T-cell (primary cell): Measurements from ENCODE around the gene EPHA3. TPM values are rescaled to one million over a fixed set of nuclear protein-coding genes. Genes with fewer than 3 reads are reported as not detected.

Experiments
- ATAC-seq, 4 experiments: fragments of 200-7000 bp in 3 of 4; fragments of 150-1000 bp in 1 of 4; cut with Tn5 transposase; replicated peaks in 1 of 4; 1 replicate in 3 of 4; 2 replicates in 1 of 4; pipeline ENCODE4 v1.10.0; 2021; ENCODE audit warnings: moderate library complexity in 3 of 4, mild to moderate bottlenecking in 2 of 4, moderate number of reproducible peaks in 1 of 4
- CTCF ChIA-PET, 2 donors: fragments of 300-600 bp; sonication (Branson Sonifier 250); formaldehyde crosslinking; loops; one replicate each; lab custom pipeline; 2022; ENCODE audit warnings: antibody characterized with exemption in 2 of 2; lab: Charles Lee
- POLR2A ChIA-PET, 2 donors: fragments of 300-600 bp; sonication (Branson Sonifier 250); formaldehyde crosslinking; loops; one replicate each; lab custom pipeline; 2022; ENCODE audit warnings: antibody characterized with exemption in 2 of 2; lab: Charles Lee
- DNase-seq, 35 experiments: peaks; one replicate each; pipeline versions ENCODE4 v3.0.0 to v3.0.0-alpha.2; 2013 to 2023
- H3K27ac ChIP-seq: one replicate; pipeline ENCODE4 v1.5.1; 2013; ENCODE audit warnings: low read length
- H3K27me3 ChIP-seq, 2 experiments: replicated peaks in 1 of 2; 1 replicate in 1 of 2; 2 replicates in 1 of 2; pipeline versions ENCODE4 v1.6.1 to v1.7.0; 2013; ENCODE audit warnings: low read length in 1 of 2, mixed read lengths in 1 of 2; ENCODE audit not compliant: control insufficient read depth in 2 of 2, insufficient read depth in 2 of 2; ENCODE audit errors: extremely low read depth in 1 of 2
- H3K36me3 ChIP-seq, 2 donors: 1 replicate in 1 of 2; 2 replicates in 1 of 2; pipeline versions ENCODE4 v1.6.1 to v1.7.0; 2013; ENCODE audit warnings: low read length in 1 of 2; ENCODE audit not compliant: control insufficient read depth in 2 of 2, insufficient read depth in 1 of 2; ENCODE audit errors: extremely low read depth in 1 of 2
- H3K4me1 ChIP-seq, 2 experiments: 1 replicate in 1 of 2; 2 replicates in 1 of 2; pipeline versions ENCODE4 v1.6.1 to v1.7.0; 2013; ENCODE audit warnings: low read length in 2 of 2, mixed read lengths in 1 of 2; ENCODE audit not compliant: insufficient read depth in 2 of 2, control insufficient read depth in 1 of 2; ENCODE audit errors: extremely low read depth in 1 of 2
- H3K4me3 ChIP-seq, 2 donors: 1 replicate in 1 of 2; 2 replicates in 1 of 2; pipeline versions ENCODE4 v1.5.1 to v1.7.0; 2013; ENCODE audit warnings: mild to moderate bottlenecking in 2 of 2, low read length in 1 of 2, moderate library complexity in 1 of 2; ENCODE audit not compliant: control insufficient read depth in 1 of 2; ENCODE audit errors: extremely low read depth in 1 of 2
- H3K9me3 ChIP-seq: 2 replicates; pipeline ENCODE4 v1.7.0; 2013
- H3K27ac Mint-ChIP-seq, 2 donors: one replicate each; pipeline ENCODE4 v1.8.0; 2020 to 2021; ENCODE audit warnings: mild to moderate bottlenecking in 2 of 2, mixed read lengths in 2 of 2
- H3K27me3 Mint-ChIP-seq, 2 donors: one replicate each; pipeline ENCODE4 v1.8.0; 2021 to 2022; ENCODE audit warnings: mixed read lengths in 2 of 2
- H3K36me3 Mint-ChIP-seq: one replicate; pipeline ENCODE4 v1.8.0; 2021; ENCODE audit warnings: mixed read lengths
- H3K4me1 Mint-ChIP-seq, 3 donors: one replicate each; pipeline ENCODE4 v1.8.0; 2020 to 2022; ENCODE audit warnings: mixed read lengths in 3 of 3, mild to moderate bottlenecking in 1 of 3
- H3K4me3 Mint-ChIP-seq, 3 donors: one replicate each; pipeline ENCODE4 v1.8.0; 2020 to 2022; ENCODE audit warnings: mild to moderate bottlenecking in 3 of 3, mixed read lengths in 3 of 3, moderate library complexity in 3 of 3
- H3K9me3 Mint-ChIP-seq, 3 donors: one replicate each; pipeline ENCODE4 v1.8.0; 2020 to 2022; ENCODE audit warnings: mixed read lengths in 3 of 3
- WGBS: methylation state at CpG from one replicate; pipeline ENCODE4 v1.1.5; 2013; ENCODE audit warnings: missing lambda C conversion rate; ENCODE audit not compliant: insufficient coverage; 5-methylcytosine and 5-hydroxymethylcytosine counted together
- total RNA-seq, 35 experiments: library from RNA in 6 of 35; stranded (reverse) in 6 of 35; fragments of 120-200 nt in 1 of 35; gene quantifications; one replicate each; pipeline versions ENCODE4 v1.2.1 to v1.2.4 and lab custom pipeline; 2013 to 2026

The EPHA3 gene
- total RNA-seq, 5 donors from 2014 or later (not counting 1 experiment from before 2014, with no cell fraction given) = not detected

- Histone ChIP-seq H3K27ac (no peak overlapping the region), H3K27me3 (no peaks in the 10 kb centered on the region), H3K9me3 (no peaks in the 10 kb centered on the region), H3K4me3 (no peak overlapping the region), H3K4me1 (no peaks in the 10 kb centered on the region), H3K36me3 (no peaks in the 10 kb centered on the region)
- H3K27me3 Mint-ChIP-seq = no peaks in the 10 kb centered on the region
- DNase-seq (no peak), ATAC-seq (no peak)
- CTCF ChIA-PET = interaction anchor here in 1 of 2 donors (1.1 kb wide), 1 partner anchor 19 kb away, joined by 4 read pairs; no protein-coding TSS in a partner anchor
- H3K4me3 Mint-ChIP-seq = no peak overlapping the region
- no peaks in the 10 kb centered on the region for H3K4me1 Mint-ChIP-seq
- peaks cover 13 to 21% (median 15%) of the 10 kb centered on the region in 3 donors for H3K9me3 Mint-ChIP-seq
- H3K36me3 Mint-ChIP-seq = no peaks in the 10 kb centered on the region
- no peak overlapping the region for H3K27ac Mint-ChIP-seq
- WGBS = no CpG with 5 or more reads among the region's 1 CpG
- POLR2A ChIA-PET = no interaction called here
Measured at GRCh38 chr3:89297199-89297598, 189.8 kb downstream of the EPHA3 start.

GRCh38 chr3:89300526-89300925 is 193.1 kb downstream of the EPHA3 start:
- Histone ChIP-seq H3K4me3 (no peak overlapping the region), H3K36me3 (no peaks in the 10 kb centered on the region), H3K27me3 (no peaks in the 10 kb centered on the region), H3K9me3 (no peaks in the 10 kb centered on the region), H3K27ac (no peak overlapping the region), H3K4me1 (no peaks in the 10 kb centered on the region)
- ChIA-PET POLR2A (no interaction called here), CTCF (no interaction called here)
- Mint-ChIP-seq H3K4me1 (no peaks in the 10 kb centered on the region), H3K9me3 (peaks cover 7 to 17% (median 9%) of the 10 kb centered on the region in 3 donors), H3K36me3 (no peaks in the 10 kb centered on the region), H3K4me3 (no peak overlapping the region), H3K27me3 (no peaks in the 10 kb centered on the region), H3K27ac (no peak overlapping the region)
- DNase-seq (no peak), ATAC-seq (no peak)
- WGBS = no CpG with 5 or more reads among the region's 2 CpGs

GRCh38 chr3:89300981-89301380 is 193.6 kb downstream of the EPHA3 start:
- no peaks in the 10 kb centered on the region for H3K4me1 ChIP-seq
- Mint-ChIP-seq H3K4me3 (no peak overlapping the region), H3K9me3 (peaks cover 6 to 17% (median 7%) of the 10 kb centered on the region in 3 donors), H3K27me3 (no peaks in the 10 kb centered on the region), H3K36me3 (no peaks in the 10 kb centered on the region), H3K27ac (no peak overlapping the region), H3K4me1 (no peaks in the 10 kb centered on the region)
- no CpG with 5 or more reads among the region's 2 CpGs for WGBS
- ATAC-seq = no peak
- CTCF ChIA-PET = no interaction called here
- DNase-seq = no peak
- H3K36me3 ChIP-seq = no peaks in the 10 kb centered on the region
- H3K27me3 ChIP-seq = no peaks in the 10 kb centered on the region
- H3K9me3 ChIP-seq = no peaks in the 10 kb centered on the region
- no peak overlapping the region for H3K27ac ChIP-seq
- POLR2A ChIA-PET = no interaction called here
- H3K4me3 ChIP-seq = no peak overlapping the region

GRCh38 chr3:89303701-89304100 is 196.3 kb downstream of the EPHA3 start:
- H3K4me3 ChIP-seq = no peak overlapping the region
- H3K27ac ChIP-seq = no peak overlapping the region
- no peaks in the 10 kb centered on the region for H3K9me3 ChIP-seq
- ChIA-PET POLR2A (no interaction called here), CTCF (no interaction called here)
- H3K27me3 ChIP-seq = no peaks in the 10 kb centered on the region
- no peaks in the 10 kb centered on the region for H3K4me1 ChIP-seq
- ATAC-seq (no peak), DNase-seq (no peak)
- Mint-ChIP-seq H3K36me3 (no peaks in the 10 kb centered on the region), H3K4me1 (no peaks in the 10 kb centered on the region), H3K9me3 (peaks cover 4 to 14% (median 7%) of the 10 kb centered on the region in 3 donors), H3K4me3 (no peak overlapping the region), H3K27me3 (no peaks in the 10 kb centered on the region), H3K27ac (no peak overlapping the region)
- H3K36me3 ChIP-seq = no peaks in the 10 kb centered on the region

DNA sequence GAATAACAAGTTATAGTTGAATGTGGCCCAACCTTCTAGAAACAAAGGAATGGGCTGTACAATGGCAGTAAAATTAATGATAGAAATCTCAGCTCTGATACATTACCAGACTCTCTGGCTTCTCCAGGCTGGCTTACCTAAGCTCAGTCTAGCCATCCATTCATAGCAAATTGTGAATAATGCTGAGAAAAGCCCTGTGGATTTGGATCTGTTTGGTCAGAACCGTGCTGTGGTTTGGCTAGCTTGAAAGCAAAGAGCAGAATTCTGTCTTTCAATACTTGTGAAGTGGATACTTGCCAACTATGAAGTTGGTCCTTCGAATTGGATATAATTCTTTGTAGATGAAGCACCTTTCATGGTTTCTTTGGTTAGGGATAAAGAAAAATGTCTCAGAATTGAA is 199.1 kb downstream of the EPHA3 start:
- no peak for DNase-seq
- H3K4me1 Mint-ChIP-seq = no peaks in the 10 kb centered on the region
- Histone ChIP-seq H3K4me1 (no peaks in the 10 kb centered on the region), H3K27ac (no peak overlapping the region), H3K27me3 (no peaks in the 10 kb centered on the region), H3K4me3 (no peak overlapping the region), H3K36me3 (no peaks in the 10 kb centered on the region), H3K9me3 (no peaks in the 10 kb centered on the region)
- no peaks in the 10 kb centered on the region for H3K27me3 Mint-ChIP-seq
- H3K36me3 Mint-ChIP-seq = no peaks in the 10 kb centered on the region
- no peak overlapping the region for H3K4me3 Mint-ChIP-seq
- peaks cover 7 to 14% (median 10%) of the 10 kb centered on the region in 3 donors for H3K9me3 Mint-ChIP-seq
- no peak overlapping the region for H3K27ac Mint-ChIP-seq
- CTCF ChIA-PET = no interaction called here
- WGBS = no CpG with 5 or more reads among the region's 2 CpGs
- POLR2A ChIA-PET = no interaction called here
- no peak for ATAC-seq

- ATAC-seq (no peak), DNase-seq (no peak)
- Mint-ChIP-seq H3K9me3 (peaks cover 7 to 12% (median 10%) of the 10 kb centered on the region in 3 donors), H3K4me1 (no peaks in the 10 kb centered on the region), H3K27me3 (no peaks in the 10 kb centered on the region), H3K36me3 (no peaks in the 10 kb centered on the region), H3K27ac (no peak overlapping the region), H3K4me3 (no peak overlapping the region)
- ChIA-PET CTCF (no interaction called here), POLR2A (no interaction called here)
- H3K4me3 ChIP-seq = no peak overlapping the region
- H3K4me1 ChIP-seq = no peaks in the 10 kb centered on the region
- no CpG with 5 or more reads among the region's 2 CpGs for WGBS
- H3K36me3 ChIP-seq = no peaks in the 10 kb centered on the region
- no peaks in the 10 kb centered on the region for H3K9me3 ChIP-seq
- H3K27me3 ChIP-seq = no peaks in the 10 kb centered on the region
- H3K27ac ChIP-seq = no peak overlapping the region
Measured at GRCh38 chr3:89311581-89311980, 204.2 kb downstream of the EPHA3 start.

DNA sequence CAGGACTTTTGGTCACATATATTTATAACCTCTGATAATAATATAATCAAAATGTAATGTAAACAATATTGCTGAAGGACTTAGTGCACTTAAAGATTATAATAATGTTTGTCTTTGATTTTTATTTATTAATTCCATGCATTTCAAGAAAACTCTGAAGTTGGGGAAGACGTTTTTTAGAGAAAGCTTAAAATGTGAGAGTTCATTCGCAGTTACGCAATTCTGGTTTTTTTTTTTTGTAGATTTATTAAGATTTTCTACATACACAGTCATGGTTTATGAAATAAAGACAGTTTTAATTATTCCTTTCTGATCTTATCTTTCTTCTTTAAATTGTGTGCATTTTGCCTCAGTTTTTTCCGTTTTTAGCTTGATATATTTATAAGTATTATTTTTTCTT is 204.7 kb downstream of the EPHA3 start:
- no peaks in the 10 kb centered on the region for H3K4me1 Mint-ChIP-seq
- Histone ChIP-seq H3K36me3 (no peaks in the 10 kb centered on the region), H3K4me1 (no peaks in the 10 kb centered on the region), H3K4me3 (no peak overlapping the region), H3K9me3 (no peaks in the 10 kb centered on the region), H3K27me3 (no peaks in the 10 kb centered on the region), H3K27ac (no peak overlapping the region)
- no peak overlapping the region for H3K4me3 Mint-ChIP-seq
- H3K27me3 Mint-ChIP-seq = no peaks in the 10 kb centered on the region
- WGBS = no CpG with 5 or more reads among the region's 4 CpGs
- H3K27ac Mint-ChIP-seq = no peak overlapping the region
- DNase-seq (no peak), ATAC-seq (no peak)
- ChIA-PET POLR2A (no interaction called here), CTCF (no interaction called here)
- no peaks in the 10 kb centered on the region for H3K36me3 Mint-ChIP-seq
- H3K9me3 Mint-ChIP-seq = peaks cover 7 to 12% (median 10%) of the 10 kb centered on the region in 3 donors
